AG04449 (cell line): ENCODE measurements around the gene CD79A.

Experiments
- CTCF ChIA-PET: fragments of 350-600 bp; formaldehyde crosslinking; extraction: SDS; loops from one replicate; lab custom pipeline; 2021; ENCODE audit warnings: antibody characterized with exemption; lab: Yijun Ruan, JAX
- POLR2A ChIA-PET: fragments of 400-600, 350-600 bp; formaldehyde crosslinking; extraction: SDS; loops from one replicate; lab custom pipeline; 2020; ENCODE audit warnings: antibody characterized with exemption, inconsistent platforms; lab: Yijun Ruan, JAX
- DNase-seq: peaks from one replicate; pipeline ENCODE4 v3.0.0-alpha.2; 2010; ENCODE audit warnings: low read depth, low spot score
- H3K4me3 ChIP-seq: 2 replicates; pipeline ENCODE4 v1.5.1; 2011; ENCODE audit warnings: low read depth, mild to moderate bottlenecking, control low read depth, low read length
- TF ChIP-seq, protein P1 (sequence below): IDR thresholded peaks from one replicate; pipeline ENCODE4 v1.5.1; 2011; ENCODE audit warnings: mild to moderate bottlenecking, moderate library complexity, low read length, control low read depth, inconsistent platforms; ENCODE audit not compliant: insufficient read depth; ENCODE audit errors: missing control alignments

The CD79A gene

DNA sequence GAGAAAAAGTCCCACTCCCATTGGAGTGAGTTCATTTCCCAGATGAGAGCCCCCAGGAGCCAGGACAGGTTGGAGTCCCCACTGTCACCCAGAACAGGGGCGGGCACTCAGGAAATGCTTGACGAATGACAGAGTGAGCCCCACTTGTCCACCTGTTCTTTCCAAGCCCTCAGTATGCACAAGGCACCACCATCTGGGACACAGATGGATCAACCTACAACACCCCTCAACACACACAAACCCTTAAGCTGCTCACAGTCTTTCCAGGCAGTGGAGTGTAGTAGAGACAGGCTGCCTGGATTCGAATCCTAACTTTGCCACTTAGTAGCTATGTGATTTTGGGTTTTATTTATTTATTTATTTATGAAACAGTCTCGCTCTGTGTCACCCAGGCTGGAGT is 13.9 kb downstream of the CD79A start:
- H3K4me3 ChIP-seq = no peak overlapping the region
- DNase-seq = no peak
- CTCF ChIA-PET = interaction anchor here (1.0 kb wide), 1 partner anchor 60 kb away, joined by 4 read pairs; no protein-coding TSS in a partner anchor
- TF ChIP-seq, protein P1, sequence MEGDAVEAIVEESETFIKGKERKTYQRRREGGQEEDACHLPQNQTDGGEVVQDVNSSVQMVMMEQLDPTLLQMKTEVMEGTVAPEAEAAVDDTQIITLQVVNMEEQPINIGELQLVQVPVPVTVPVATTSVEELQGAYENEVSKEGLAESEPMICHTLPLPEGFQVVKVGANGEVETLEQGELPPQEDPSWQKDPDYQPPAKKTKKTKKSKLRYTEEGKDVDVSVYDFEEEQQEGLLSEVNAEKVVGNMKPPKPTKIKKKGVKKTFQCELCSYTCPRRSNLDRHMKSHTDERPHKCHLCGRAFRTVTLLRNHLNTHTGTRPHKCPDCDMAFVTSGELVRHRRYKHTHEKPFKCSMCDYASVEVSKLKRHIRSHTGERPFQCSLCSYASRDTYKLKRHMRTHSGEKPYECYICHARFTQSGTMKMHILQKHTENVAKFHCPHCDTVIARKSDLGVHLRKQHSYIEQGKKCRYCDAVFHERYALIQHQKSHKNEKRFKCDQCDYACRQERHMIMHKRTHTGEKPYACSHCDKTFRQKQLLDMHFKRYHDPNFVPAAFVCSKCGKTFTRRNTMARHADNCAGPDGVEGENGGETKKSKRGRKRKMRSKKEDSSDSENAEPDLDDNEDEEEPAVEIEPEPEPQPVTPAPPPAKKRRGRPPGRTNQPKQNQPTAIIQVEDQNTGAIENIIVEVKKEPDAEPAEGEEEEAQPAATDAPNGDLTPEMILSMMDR = no peak
- POLR2A ChIA-PET = no interaction called here

DNA sequence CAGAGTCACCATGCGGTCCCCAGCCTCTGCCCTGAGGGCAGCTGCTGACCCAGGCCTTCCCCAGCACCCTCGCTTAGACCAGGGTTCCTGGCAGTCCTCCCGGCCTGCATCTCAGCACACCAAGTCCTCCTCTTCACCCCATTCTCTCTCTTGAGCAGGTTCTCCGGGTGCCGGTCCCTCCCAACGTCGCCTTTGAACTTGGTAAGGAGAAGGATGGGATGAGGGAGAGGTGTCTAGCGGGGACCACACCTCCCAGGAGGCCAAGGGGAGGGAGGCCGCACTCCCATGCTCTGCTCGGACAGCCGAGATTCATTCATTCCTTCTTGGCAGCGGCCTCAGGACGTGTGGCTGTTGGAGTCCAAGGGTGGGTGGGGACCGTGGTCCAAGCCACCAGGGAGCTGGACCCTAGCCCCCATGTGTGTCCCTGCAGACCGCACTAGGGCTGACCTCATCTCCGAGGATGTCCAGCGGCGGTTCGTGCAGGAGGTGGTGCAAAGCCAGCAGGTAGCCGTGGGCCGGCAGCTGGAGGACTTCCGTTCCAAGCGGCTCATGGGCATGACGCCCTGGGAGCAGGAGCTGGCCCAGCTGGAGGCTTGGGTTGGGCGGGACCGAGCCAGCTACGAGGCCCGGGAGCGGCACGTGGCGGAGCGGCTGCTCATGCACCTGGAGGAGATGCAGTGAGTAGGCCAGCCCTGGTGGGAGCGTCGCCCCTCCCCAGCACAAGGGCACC is 15.3 kb downstream of the CD79A start:
- CTCF ChIA-PET = no interaction called here
- no peak for DNase-seq
- TF ChIP-seq, protein P1 = no peak
- POLR2A ChIA-PET = no interaction called here
- H3K4me3 ChIP-seq = no peak overlapping the region

DNA sequence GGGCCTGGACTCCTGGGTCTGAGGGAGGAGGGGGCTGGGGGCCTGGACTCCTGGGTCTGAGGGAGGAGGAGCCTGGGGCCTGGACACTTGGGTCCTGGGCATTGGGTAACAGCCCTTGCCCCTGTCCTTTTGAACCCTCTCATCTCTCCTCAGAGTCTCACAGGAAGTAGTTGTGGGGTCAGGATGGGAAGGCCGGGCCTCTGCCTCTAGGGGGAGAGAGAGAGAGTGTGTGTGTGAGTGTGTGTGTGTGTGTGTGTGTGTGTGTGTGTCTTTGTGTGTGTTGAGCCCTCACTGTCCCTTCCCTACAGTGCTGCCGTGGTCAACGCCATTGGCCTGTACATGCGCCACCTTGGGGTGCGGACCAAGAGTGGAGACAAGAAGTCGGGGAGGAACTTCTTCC is 16.8 kb downstream of the CD79A start:
- H3K4me3 ChIP-seq = no peak overlapping the region
- no peak for DNase-seq
- TF ChIP-seq, protein P1 = peak; percentile 8
- POLR2A ChIA-PET = no interaction called here
- CTCF ChIA-PET = no interaction called here

DNA sequence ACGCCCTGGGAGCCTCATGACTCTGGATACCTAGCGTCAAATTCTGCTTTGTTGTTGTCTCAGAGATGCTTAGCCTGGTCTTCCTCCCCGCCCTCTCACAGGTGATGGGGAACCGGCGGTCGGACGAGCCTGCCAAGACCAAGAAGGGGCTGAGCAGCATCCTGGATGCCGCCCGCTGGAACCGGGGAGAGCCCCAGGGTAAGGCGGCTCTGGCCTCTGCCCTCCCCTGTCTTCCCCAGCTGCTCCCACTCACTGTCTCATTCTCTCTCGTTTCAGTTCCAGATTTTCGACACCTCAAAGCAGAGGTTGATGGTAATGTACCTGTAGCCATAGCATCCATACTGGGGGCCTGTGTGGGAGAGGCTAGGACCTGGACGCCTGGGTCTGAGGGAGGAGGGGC is 17.3 kb downstream of the CD79A start:
- TF ChIP-seq, protein P1 = no peak
- no peak overlapping the region for H3K4me3 ChIP-seq
- DNase-seq = no peak
- ChIA-PET CTCF (no interaction called here), POLR2A (no interaction called here)

DNA sequence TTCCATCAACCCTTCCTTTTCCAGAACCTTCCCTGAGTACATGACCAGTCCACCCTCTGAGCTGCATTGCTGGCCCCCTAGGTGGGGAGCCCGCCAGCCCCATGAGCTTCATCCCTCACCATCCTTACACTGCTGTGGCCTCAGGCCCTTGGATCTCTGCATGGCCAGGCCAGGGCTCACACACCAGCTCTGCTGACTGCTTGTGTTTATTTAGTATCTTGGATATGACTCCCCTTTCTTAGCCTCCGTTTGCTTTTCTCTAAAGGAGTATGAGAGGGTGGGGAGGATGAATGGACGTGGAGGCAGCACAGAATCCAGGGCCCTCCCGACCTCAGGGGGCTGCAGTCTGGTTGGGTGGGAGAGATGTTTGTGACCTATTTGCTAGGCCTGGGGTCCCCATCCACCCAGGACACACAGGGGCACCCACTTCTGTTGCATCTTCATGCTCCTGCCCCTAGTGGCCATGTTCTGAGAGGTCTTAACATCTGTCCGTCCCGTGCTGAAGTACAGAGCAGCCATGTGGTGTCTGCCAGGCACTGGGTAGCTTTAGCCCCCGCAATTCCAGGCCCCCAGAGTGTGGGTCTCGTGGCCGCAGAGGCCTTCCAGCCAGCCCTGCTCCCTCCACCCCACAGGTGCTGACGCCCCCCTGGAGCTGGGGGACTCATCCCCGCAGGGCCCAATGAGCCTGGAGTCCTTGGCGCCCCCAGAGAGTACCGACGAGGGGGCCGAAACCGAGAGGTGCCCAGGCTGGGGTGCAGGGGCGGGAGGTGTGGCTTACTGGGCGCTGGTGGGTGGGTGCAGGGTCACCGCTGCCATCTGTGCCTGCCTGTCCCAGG is 18.9 kb downstream of the CD79A start:
- CTCF ChIA-PET = interaction anchor here (1.5 kb wide), 1 partner anchor 62 kb away, joined by 3 read pairs; no protein-coding TSS in a partner anchor
- no peak for DNase-seq
- TF ChIP-seq, protein P1 = peak; percentile 20
- POLR2A ChIA-PET = no interaction called here
- H3K4me3 ChIP-seq = no peak overlapping the region

DNA sequence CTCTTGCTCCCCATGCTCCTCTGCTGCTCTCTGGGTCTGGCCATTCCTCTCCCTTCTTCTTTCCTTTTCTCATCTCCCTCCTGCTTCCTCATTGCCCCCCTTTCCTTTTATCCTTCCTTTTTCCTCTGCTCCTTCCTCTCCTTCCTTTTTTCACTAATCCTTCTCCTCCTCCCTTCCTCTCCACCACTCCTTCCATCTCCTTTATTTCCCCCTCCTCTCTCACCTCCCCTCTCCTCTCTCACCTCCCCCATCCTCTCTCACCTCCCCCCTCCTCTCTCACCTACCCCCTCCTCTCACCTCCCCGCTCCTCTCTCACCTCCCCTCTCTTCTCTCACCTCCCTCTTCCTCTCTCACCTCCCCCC is 19.5 kb downstream of the CD79A start:
- TF ChIP-seq, protein P1 = no peak
- CTCF ChIA-PET = interaction anchor here (1.5 kb wide), 1 partner anchor 62 kb away, joined by 3 read pairs; no protein-coding TSS in a partner anchor
- H3K4me3 ChIP-seq = no peak overlapping the region
- POLR2A ChIA-PET = no interaction called here
- DNase-seq = no peak
